HepG2 (cell line): Measurements from ENCODE around the gene NADK2. TPM values are rescaled to one million over a fixed set of nuclear protein-coding genes. Genes with fewer than 3 reads are reported as not detected.

Source experiments
- CC2D1A ChIP-seq: sonication (generic); formaldehyde crosslinking; IDR thresholded peaks from 2 replicates; pipeline ENCODE4 v1.8.1; 2023; ENCODE audit warnings: mild to moderate bottlenecking, missing genetic modification reagents
- EP300 ChIP-seq, 3 experiments: sonication (generic) in 1 of 3; formaldehyde crosslinking in 1 of 3; IDR thresholded peaks; 2 replicates each; pipeline versions ENCODE4 v1.5.1 to v1.6.1; 2011 to 2020; ENCODE audit warnings: low read depth in 2 of 3, low read length in 2 of 3, borderline replicate concordance in 1 of 3, improper control_type of control experiment in 1 of 3, mild to moderate bottlenecking in 1 of 3, missing genetic modification reagents in 1 of 3, moderate library complexity in 1 of 3
- FOSL1 ChIP-seq: sonication (generic); formaldehyde crosslinking; IDR thresholded peaks from 2 replicates; pipeline ENCODE4 v1.9.0; 2021; ENCODE audit warnings: missing genetic modification reagents, borderline replicate concordance
- FOXA3 ChIP-seq: IDR thresholded peaks from 2 replicates; pipeline ENCODE4 v1.6.1; 2016; ENCODE audit warnings: missing genetic modification reagents, missing compliant biosample characterization
- FOXO1 ChIP-seq: sonication (generic); formaldehyde crosslinking; IDR thresholded peaks from 2 replicates; pipeline ENCODE4 v1.4.0; 2020; ENCODE audit warnings: missing genetic modification reagents
- HMG20A ChIP-seq: IDR thresholded peaks from 2 replicates; pipeline ENCODE4 v1.6.1; 2016; ENCODE audit warnings: borderline replicate concordance
- KLF16 ChIP-seq, 2 experiments: sonication (generic) in 1 of 2; formaldehyde crosslinking in 1 of 2; IDR thresholded peaks; 2 replicates each; pipeline versions ENCODE4 v1.6.1 to v1.8.0; 2016 to 2023; ENCODE audit warnings: missing genetic modification reagents in 2 of 2, missing compliant biosample characterization in 1 of 2
- MAFK ChIP-seq, 2 experiments: IDR thresholded peaks in 1 of 2; conservative IDR thresholded peaks in 1 of 2; 2 replicates each; pipeline ENCODE4 v1.6.1; 2011; ENCODE audit warnings: improper control_type of control experiment in 2 of 2, low read length in 2 of 2
- MNT ChIP-seq: fragments of 450-650 bp; IDR thresholded peaks from 2 replicates; pipeline ENCODE4 v1.6.1; 2016
- NFATC3 ChIP-seq: sonication (generic); formaldehyde crosslinking; IDR thresholded peaks from 2 replicates; pipeline ENCODE4 v1.5.1; 2020; ENCODE audit warnings: mild to moderate bottlenecking, missing genetic modification reagents
- NR2F1 ChIP-seq, 2 experiments: fragments of 450-650 bp in 1 of 2; formaldehyde crosslinking in 1 of 2; IDR thresholded peaks; 2 replicates each; pipeline versions ENCODE4 v1.5.0 to v1.6.1; 2016 to 2020; ENCODE audit warnings: mild to moderate bottlenecking in 1 of 2, missing compliant biosample characterization in 1 of 2, missing genetic modification reagents in 1 of 2, moderate library complexity in 1 of 2
- NR2F6 ChIP-seq, 2 experiments: IDR thresholded peaks; 2 replicates each; pipeline ENCODE4 v1.6.1; 2016; ENCODE audit warnings: antibody characterized with exemption in 1 of 2, mild to moderate bottlenecking in 1 of 2
- ONECUT2 ChIP-seq: sonication (generic); formaldehyde crosslinking; IDR thresholded peaks from 2 replicates; pipeline ENCODE4 v1.4.0; 2020; ENCODE audit warnings: missing genetic modification reagents
- PHF21A ChIP-seq: sonication (generic); formaldehyde crosslinking; IDR thresholded peaks from 2 replicates; pipeline ENCODE4 v1.5.0; 2020; ENCODE audit warnings: mild to moderate bottlenecking, missing genetic modification reagents
- RXRA ChIP-seq: sonication (generic); formaldehyde crosslinking; IDR thresholded peaks from 2 replicates; pipeline ENCODE4 v1.5.1; 2020; ENCODE audit warnings: missing genetic modification reagents
- TBX3 ChIP-seq: fragments of 450-650 bp; IDR thresholded peaks from 2 replicates; pipeline ENCODE4 v1.6.1; 2017; ENCODE audit warnings: antibody characterized with exemption, mild to moderate bottlenecking, inconsistent platforms, borderline replicate concordance
- ZFX ChIP-seq: sonication (generic); formaldehyde crosslinking; IDR thresholded peaks from 2 replicates; pipeline ENCODE4 v1.4.0; 2020; ENCODE audit warnings: mild to moderate bottlenecking, low read depth, missing genetic modification reagents, moderate library complexity
- ZMYM2 ChIP-seq: sonication (generic); formaldehyde crosslinking; IDR thresholded peaks from 2 replicates; pipeline ENCODE4 v1.8.0; 2022; ENCODE audit warnings: mild to moderate bottlenecking, missing genetic modification reagents
- ZNF644 ChIP-seq: IDR thresholded peaks from 2 replicates; pipeline ENCODE4 v1.6.1; 2016; ENCODE audit warnings: low read depth
- ZNF703 ChIP-seq: sonication (generic); formaldehyde crosslinking; IDR thresholded peaks from 2 replicates; pipeline ENCODE4 v1.5.1; 2020; ENCODE audit warnings: missing genetic modification reagents, mild to moderate bottlenecking, moderate library complexity, borderline replicate concordance
- ZSCAN29 ChIP-seq: sonication (generic); formaldehyde crosslinking; conservative IDR thresholded peaks from 2 replicates; pipeline ENCODE4 v1.4.0; 2020; ENCODE audit warnings: mild to moderate bottlenecking, missing genetic modification reagents
- ZSCAN31 ChIP-seq: sonication (generic); formaldehyde crosslinking; IDR thresholded peaks from 2 replicates; pipeline ENCODE4 v1.5.0; 2020; ENCODE audit warnings: low read depth, mild to moderate bottlenecking, missing genetic modification reagents
- polyA plus RNA-seq, 8 experiments: library from polyadenylated mRNA; depleted of rRNA in 3 of 8; stranded (reverse) in 7 of 8; unstranded in 1 of 8; fragments of >200 nt; fragmentation: Illumina TruSeq in 4 of 8; extraction: Trizol in 4 of 8; gene quantifications; 2 replicates each; pipeline versions ENCODE4 v1.2.1 to v1.2.3, GENCODE V29; 2011 to 2016; ENCODE audit warnings: low read depth in 4 of 8, missing spikeins in 1 of 8, mixed read lengths in 1 of 8; ENCODE audit not compliant: insufficient read depth in 1 of 8
- total RNA-seq, 5 experiments: library from RNA; depleted of rRNA; stranded (reverse); fragments of >200 nt; fragmentation: Illumina TruSeq; extraction: Trizol; gene quantifications; 2 replicates each; pipeline ENCODE4 v1.2.3, GENCODE V29; 2016; ENCODE audit warnings: low read depth in 1 of 5
- TF ChIP-seq, protein P1 (sequence below): sonication (generic); formaldehyde crosslinking; IDR thresholded peaks from 2 replicates; pipeline ENCODE4 v1.4.0; 2020; ENCODE audit warnings: missing genetic modification reagents, borderline replicate concordance

Gene NADK2
- total and polyA plus RNA-seq, 2 of the 13 experiments (the other 11 are each of a cell fraction or from before 2014, with no cell fraction given), result 13.9 to 71.4 TPM

DNA sequence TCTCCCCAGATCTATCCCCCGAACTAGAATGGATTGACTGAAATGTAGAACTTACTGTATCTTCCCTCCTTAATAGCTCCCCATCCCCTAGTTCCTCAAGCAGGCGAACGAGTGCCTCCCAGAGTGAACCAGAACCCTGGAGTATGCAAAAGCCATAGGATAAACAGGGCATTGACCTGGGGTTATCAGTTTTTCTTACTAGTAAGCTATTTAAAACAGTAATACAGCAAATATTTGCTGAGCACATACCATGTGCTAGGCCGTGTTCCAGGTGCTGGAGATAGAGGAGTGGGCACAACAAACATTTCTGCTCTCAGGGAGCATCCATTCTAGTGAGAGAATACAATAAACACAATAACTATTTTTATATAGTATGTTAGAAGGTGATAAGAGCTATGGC is 88.0 kb downstream of the NADK2 start (continued):
- TF ChIP-seq, protein P1, sequence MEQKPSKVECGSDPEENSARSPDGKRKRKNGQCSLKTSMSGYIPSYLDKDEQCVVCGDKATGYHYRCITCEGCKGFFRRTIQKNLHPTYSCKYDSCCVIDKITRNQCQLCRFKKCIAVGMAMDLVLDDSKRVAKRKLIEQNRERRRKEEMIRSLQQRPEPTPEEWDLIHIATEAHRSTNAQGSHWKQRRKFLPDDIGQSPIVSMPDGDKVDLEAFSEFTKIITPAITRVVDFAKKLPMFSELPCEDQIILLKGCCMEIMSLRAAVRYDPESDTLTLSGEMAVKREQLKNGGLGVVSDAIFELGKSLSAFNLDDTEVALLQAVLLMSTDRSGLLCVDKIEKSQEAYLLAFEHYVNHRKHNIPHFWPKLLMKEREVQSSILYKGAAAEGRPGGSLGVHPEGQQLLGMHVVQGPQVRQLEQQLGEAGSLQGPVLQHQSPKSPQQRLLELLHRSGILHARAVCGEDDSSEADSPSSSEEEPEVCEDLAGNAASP (CRISPR knock-in tag), result peak; percentile 50
- TF ChIP-seq ZSCAN29 (CRISPR knock-in tag), result no peak
- TF ChIP-seq ZNF644 (CRISPR knock-in tag), result peak; percentile 27; the same call in 1 of the 2 replicates
- no peak for TF ChIP-seq ZNF703
- TF ChIP-seq KLF16 (CRISPR knock-in tag; IDR thresholded peaks at IDR 0.05), result peak in 1 of 2 experiments; percentile 77; a peak in 2 of 4 replicates
- peak; percentile 48 to 92; a peak in 3 of 4 replicates for TF ChIP-seq NR2F1 (CRISPR knock-in tag; IDR thresholded peaks at IDR 0.05)
- TF ChIP-seq FOXO1 (CRISPR knock-in tag), result peak; percentile 84
- no peak for TF ChIP-seq ZFX
- peak in 1 of 2 experiments; percentile 75; a peak in 2 of 4 replicates for TF ChIP-seq EP300 (IDR thresholded peaks at IDR 0.05; ENCODE audit: low read depth in 2 of 2, low read length in 2 of 2)
- peak; percentile 11; the same call in 1 of the 2 replicates for TF ChIP-seq EP300 (CRISPR knock-in tag; IDR thresholded peaks at IDR 0.05; ENCODE audit: borderline replicate concordance)
- TF ChIP-seq ONECUT2, result peak; percentile 27; the same call in 1 of the 2 replicates
- no peak for TF ChIP-seq CC2D1A (CRISPR knock-in tag)
- TF ChIP-seq NFATC3, result no peak
- peak; percentile 10; the same call in 1 of the 2 replicates for TF ChIP-seq MNT
- TF ChIP-seq FOSL1 (CRISPR knock-in tag), result no peak
- TF ChIP-seq ZSCAN31 (CRISPR knock-in tag), result no peak
- TF ChIP-seq NR2F6 (IDR thresholded peaks at IDR 0.05), result peak; percentile 95
- peak; percentile 94 for TF ChIP-seq NR2F6 (CRISPR knock-in tag; IDR thresholded peaks at IDR 0.05)
- peak; percentile 96 for TF ChIP-seq FOXA3 (CRISPR knock-in tag)
- TF ChIP-seq ZMYM2, result peak; percentile 94
- TF ChIP-seq RXRA, result peak; percentile 77; the same call in 1 of the 2 replicates
- peak; percentile 48; the same call in 1 of the 2 replicates for TF ChIP-seq TBX3
- TF ChIP-seq HMG20A (CRISPR knock-in tag), result peak; percentile 90
- TF ChIP-seq PHF21A (CRISPR knock-in tag), result peak; percentile 71; the same call in 1 of the 2 replicates
- peak; percentile 78 to 82 for TF ChIP-seq MAFK (conservative IDR thresholded peaks at IDR 0.05 in 1 of 2, IDR thresholded peaks at IDR 0.05 in 1 of 2; ENCODE audit: low read length in 2 of 2)
